Neural progenitor cell (in vitro differentiated cells): ENCODE results near the gene LPP.

Source experiments
- EZH2 ChIP-seq: fragments of 200-600 bp; sonication (generic); IDR thresholded peaks from 2 replicates; pipeline ENCODE4 v1.6.1; 2017; ENCODE audit warnings: antibody characterized with exemption, mild to moderate bottlenecking, moderate library complexity
- TF ChIP-seq, protein P1 (sequence below): fragments of 200-600 bp; sonication (generic); IDR thresholded peaks from 2 replicates; pipeline ENCODE4 v1.5.1; 2017; ENCODE audit warnings: antibody characterized with exemption, mild to moderate bottlenecking

- TF ChIP-seq, protein P1, sequence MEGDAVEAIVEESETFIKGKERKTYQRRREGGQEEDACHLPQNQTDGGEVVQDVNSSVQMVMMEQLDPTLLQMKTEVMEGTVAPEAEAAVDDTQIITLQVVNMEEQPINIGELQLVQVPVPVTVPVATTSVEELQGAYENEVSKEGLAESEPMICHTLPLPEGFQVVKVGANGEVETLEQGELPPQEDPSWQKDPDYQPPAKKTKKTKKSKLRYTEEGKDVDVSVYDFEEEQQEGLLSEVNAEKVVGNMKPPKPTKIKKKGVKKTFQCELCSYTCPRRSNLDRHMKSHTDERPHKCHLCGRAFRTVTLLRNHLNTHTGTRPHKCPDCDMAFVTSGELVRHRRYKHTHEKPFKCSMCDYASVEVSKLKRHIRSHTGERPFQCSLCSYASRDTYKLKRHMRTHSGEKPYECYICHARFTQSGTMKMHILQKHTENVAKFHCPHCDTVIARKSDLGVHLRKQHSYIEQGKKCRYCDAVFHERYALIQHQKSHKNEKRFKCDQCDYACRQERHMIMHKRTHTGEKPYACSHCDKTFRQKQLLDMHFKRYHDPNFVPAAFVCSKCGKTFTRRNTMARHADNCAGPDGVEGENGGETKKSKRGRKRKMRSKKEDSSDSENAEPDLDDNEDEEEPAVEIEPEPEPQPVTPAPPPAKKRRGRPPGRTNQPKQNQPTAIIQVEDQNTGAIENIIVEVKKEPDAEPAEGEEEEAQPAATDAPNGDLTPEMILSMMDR: no peak
- TF ChIP-seq EZH2: no peak
Measured at GRCh38 chr3:188863999-188864406, 710.0 kb downstream of the LPP start.
